Mucosa of stomach (tissue), 1 donor: ENCODE measurements around the gene EEF1E1.

Experiments
- H3K27me3 ChIP-seq: one replicate; pipeline ENCODE4 v1.7.0; 2013; ENCODE audit warnings: mild to moderate bottlenecking, low read length; ENCODE audit not compliant: control insufficient read depth, insufficient read depth
- H3K36me3 ChIP-seq: one replicate; pipeline ENCODE4 v1.7.0; 2013; ENCODE audit warnings: low read length; ENCODE audit not compliant: control insufficient read depth, insufficient read depth
- H3K4me1 ChIP-seq: one replicate; pipeline ENCODE4 v1.7.0; 2013; ENCODE audit warnings: mild to moderate bottlenecking, low read length; ENCODE audit not compliant: control insufficient read depth, insufficient read depth
- H3K4me3 ChIP-seq: one replicate; pipeline ENCODE4 v1.7.0; 2013; ENCODE audit warnings: low read length
- H3K9ac ChIP-seq: one replicate; pipeline ENCODE4 v1.7.0; 2013; ENCODE audit warnings: mild to moderate bottlenecking, low read length, moderate library complexity
- H3K9me3 ChIP-seq: one replicate; pipeline ENCODE4 v1.7.0; 2013; ENCODE audit warnings: mild to moderate bottlenecking, low read length, moderate library complexity; ENCODE audit not compliant: control insufficient read depth
- donor health status: Pancreatic carcinoma.

The EEF1E1 gene

DNA sequence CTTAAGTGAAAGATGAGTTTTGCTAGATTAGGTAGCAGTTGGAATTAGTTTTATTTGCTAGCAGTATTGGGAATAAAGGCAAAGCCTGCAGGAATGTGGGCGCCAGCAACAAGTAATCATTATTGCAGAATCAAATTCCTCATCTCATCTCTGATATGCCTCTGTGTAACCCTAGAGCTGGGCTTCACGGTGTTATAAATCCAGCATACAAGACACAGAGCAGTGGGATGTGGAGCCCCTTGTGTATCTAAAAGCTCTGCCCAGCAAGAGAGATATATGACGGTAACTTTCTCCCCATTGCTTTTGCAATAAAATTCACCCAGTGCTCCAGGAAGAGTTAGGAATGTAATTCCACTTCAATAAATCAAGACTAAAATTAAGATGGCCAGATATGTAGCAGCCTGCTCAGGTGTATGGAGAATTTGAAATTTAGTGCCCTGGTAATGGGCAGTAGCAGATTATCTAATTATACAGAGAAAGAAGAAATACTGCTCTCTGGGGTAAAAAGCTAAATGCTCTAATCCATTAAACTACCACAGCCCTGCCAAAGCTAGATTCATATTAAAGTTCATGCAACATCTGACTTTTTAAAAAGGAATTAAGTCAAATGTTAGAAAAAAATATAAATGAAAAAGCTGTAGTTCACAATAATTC is 32.6 kb downstream of the EEF1E1 start:
- H3K4me1 ChIP-seq: peaks cover 5% of the 10 kb centered on the region
- H3K4me3 ChIP-seq: no peak overlapping the region
- no peak overlapping the region for H3K9ac ChIP-seq
- no peaks in the 10 kb centered on the region for H3K36me3 ChIP-seq
- no peaks in the 10 kb centered on the region for H3K27me3 ChIP-seq
- no peaks in the 10 kb centered on the region for H3K9me3 ChIP-seq

DNA sequence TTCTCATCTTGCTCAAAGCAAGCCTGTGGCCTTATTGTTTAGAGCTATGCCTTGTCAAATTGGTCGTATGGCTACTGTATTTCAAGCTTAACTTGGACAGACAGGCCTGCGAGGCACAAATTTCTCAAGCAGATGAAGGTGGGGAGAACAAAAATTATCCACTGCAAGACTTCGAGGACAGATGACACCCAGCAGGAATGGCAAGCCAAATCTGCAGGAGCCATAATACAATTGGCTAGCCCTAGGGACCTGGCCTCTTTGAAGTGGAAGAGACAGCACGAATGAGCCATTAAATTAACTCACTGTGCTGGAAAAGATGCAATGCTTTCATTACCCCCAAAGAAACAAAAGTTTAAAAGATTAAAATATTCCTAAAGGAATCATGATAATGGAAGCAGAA is 33.2 kb downstream of the EEF1E1 start:
- H3K4me3 ChIP-seq: no peak overlapping the region
- no peak overlapping the region for H3K9ac ChIP-seq
- H3K9me3 ChIP-seq: no peaks in the 10 kb centered on the region
- H3K4me1 ChIP-seq: peaks cover 9% of the 10 kb centered on the region
- H3K36me3 ChIP-seq: no peaks in the 10 kb centered on the region
- H3K27me3 ChIP-seq: no peaks in the 10 kb centered on the region

DNA sequence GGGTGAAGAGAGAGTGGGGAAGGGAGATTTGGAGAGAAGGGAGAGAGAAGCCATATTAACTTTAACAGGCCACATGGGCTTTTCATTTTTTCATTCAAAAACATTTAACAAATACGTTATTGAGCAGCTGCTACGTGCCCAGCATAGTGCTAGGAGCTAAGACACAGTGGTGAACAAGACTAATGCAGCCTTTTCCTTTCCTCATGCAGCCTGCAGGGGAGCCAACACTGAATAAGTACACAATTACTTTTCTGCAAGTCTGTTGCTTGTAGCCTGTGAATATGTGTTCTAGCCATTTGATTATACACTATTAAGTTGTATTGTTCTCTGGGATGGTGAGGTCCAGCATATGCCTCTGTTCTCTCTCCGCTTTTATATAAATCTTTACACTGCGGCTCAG is 36.2 kb downstream of the EEF1E1 start:
- H3K4me3 ChIP-seq: no peak overlapping the region
- no peak overlapping the region for H3K9ac ChIP-seq
- no peaks in the 10 kb centered on the region for H3K36me3 ChIP-seq
- H3K9me3 ChIP-seq: no peaks in the 10 kb centered on the region
- peaks cover 9% of the 10 kb centered on the region for H3K4me1 ChIP-seq
- no peaks in the 10 kb centered on the region for H3K27me3 ChIP-seq

DNA sequence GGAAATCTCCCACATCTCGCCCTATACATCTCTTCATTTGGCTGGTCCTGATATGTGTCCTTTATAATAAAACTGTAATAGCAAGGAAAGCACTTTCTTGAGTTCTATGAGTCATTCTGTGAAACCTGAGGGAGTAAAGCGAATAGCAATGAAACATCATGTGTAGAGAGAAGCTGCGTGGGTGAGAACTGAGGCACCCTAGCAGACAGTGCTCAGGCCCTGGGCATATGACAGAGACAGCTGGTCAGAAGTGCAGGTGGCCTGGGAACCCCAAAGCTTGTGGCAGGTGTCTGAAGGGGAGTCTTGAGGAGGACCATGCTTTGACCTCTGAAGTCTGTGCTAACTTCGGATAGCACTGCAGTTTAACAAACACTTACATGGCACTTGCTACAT is 36.8 kb downstream of the EEF1E1 start:
- H3K4me1 ChIP-seq: peaks cover 10% of the 10 kb centered on the region
- no peaks in the 10 kb centered on the region for H3K27me3 ChIP-seq
- no peaks in the 10 kb centered on the region for H3K36me3 ChIP-seq
- H3K4me3 ChIP-seq: no peak overlapping the region
- no peak overlapping the region for H3K9ac ChIP-seq
- H3K9me3 ChIP-seq: no peaks in the 10 kb centered on the region

DNA sequence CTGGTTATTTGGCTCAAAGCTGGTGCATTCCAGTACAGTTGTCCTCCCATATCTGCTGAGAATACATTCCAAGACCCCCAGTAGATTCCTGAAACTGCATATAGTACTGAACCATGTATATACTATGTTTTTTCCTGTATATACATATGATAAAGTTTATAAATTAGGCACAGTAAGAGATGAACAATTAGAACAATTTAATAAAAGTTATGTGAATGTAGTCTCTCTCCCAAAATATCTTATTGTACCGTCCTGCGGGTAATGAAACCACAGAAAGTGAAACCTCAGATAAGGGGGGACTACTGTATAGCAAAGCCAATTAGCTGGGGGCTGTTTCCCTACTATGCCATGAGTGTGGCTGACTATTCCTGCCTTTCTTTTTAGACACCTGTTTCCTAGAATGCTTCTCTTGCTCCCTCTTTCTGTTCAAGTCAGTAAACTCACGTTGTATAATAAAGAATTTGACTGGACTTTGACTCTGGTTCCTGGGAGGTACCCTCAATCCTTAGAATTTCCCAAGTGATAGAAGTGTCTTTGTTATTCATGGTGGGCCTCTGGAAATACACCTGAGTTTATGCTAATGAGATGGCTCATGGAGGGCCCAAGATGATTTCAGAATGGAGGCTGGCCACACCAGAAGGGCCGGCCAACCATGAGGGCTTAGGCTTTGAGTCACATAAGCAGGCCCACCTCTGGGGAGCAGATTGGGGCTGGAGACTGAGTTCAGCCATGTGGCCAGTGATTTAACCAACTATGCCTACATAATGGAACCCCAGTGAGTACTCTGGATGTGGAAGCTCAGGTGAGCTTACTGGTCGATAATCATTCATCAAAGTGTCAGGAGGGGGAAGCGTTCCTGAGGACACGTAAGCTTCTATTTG is 37.5 kb downstream of the EEF1E1 start:
- Histone ChIP-seq H3K36me3 (no peaks in the 10 kb centered on the region), H3K9ac (peak overlapping the region; percentile 91), H3K4me1 (peaks cover 16% of the 10 kb centered on the region), H3K4me3 (peak overlapping the region; percentile 86), H3K9me3 (no peaks in the 10 kb centered on the region), H3K27me3 (no peaks in the 10 kb centered on the region)

DNA sequence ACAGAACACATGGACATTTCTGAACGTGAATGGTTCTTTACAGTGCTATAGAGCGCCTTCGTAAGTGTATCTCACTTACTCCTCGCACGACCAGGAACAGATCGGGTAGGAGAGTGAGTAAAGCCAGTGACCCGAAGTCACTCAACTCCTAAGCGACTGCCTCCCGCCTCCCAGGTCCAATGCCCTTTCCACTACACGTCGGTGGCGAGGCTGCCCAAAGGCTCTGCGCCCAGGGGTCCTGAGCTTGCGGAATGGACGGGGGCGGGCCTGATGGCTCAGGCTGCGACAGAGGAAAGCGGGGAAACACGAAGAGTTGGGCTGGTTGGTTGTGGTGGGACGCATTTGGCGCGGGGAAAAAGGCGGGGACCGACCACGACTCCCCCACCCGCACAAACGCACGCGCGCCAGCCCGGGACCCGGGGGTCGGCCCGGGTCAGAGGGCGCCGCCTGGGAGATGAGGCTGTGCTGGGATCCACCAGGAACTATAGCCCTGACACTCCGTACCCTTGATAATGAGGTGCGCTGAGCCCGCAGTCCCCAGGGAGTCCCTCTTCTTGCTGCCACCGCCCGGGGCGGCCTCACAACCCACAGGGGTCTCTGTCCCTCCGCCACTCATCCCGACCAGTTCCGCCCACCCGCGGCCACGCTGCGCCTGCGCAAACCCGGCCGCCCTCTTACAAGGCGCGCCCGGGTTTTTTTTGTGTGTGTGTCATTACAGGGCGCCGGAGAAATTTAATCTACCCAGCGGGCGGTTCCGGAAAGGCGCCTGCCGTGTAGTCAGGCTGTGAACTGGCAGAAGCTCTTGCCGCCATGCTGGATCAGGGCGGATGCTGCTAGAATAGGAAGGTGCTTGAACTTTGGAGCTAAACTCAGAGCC is 38.3 kb downstream of the EEF1E1 start, which contains the start of gene BLOC1S5:
BLOC1S5 (minus strand) TSS at position 629 of the 877 bp plus-strand sequence; CDS start at position 616, 13 bp downstream.
- Histone ChIP-seq H3K9me3 (no peaks in the 10 kb centered on the region), H3K27me3 (no peaks in the 10 kb centered on the region), H3K4me1 (peaks cover 21% of the 10 kb centered on the region), H3K9ac (peak within 1 kb of the TSS; percentile 91), H3K36me3 (no peaks in the 10 kb centered on the region), H3K4me3 (peak within 1 kb of the TSS; percentile 86)

DNA sequence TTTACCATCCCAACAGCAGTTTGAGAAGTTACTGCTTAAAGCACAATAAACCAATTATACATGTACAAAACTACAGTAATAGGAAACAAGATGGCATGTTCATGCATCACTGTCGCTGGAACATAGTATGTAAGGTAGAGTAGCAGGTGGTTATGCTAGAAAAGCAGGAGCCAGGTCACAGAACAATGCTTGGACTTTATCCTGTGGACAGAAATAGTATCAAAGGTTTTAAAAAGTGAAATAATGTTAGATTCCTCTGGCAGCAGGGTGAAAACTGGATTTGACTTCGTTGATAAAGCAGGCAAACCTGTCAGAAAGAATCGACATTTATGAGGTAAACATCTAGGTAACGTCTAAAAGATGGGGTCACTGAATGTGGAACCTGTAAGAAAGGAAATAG is 40.6 kb downstream of the EEF1E1 start:
- Histone ChIP-seq H3K4me3 (no peak overlapping the region), H3K36me3 (no peaks in the 10 kb centered on the region), H3K4me1 (peaks cover 21% of the 10 kb centered on the region), H3K27me3 (no peaks in the 10 kb centered on the region), H3K9ac (no peak overlapping the region), H3K9me3 (no peaks in the 10 kb centered on the region)

DNA sequence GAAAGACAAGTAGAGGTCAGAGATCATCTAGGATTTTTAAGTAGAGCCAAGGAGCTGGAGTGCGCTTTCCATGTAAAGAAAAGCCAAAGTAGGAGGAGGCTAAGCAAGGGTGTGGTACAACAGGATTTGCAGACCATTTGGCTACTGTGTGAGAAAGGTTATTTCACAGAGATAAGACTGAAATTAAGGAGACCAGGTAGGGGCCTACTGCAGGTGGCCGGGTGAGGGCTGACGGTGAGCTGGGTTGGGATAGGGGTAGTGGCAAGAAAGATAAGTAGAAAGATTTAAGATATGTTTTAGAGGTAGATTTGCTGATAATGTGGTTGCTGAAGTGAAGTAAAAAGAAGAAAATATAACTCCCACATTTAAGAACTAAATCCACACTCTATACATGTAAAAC is 42.0 kb downstream of the EEF1E1 start:
- H3K27me3 ChIP-seq: no peaks in the 10 kb centered on the region
- H3K36me3 ChIP-seq: no peaks in the 10 kb centered on the region
- no peak overlapping the region for H3K4me3 ChIP-seq
- H3K9ac ChIP-seq: no peak overlapping the region
- no peaks in the 10 kb centered on the region for H3K9me3 ChIP-seq
- peaks cover 21% of the 10 kb centered on the region for H3K4me1 ChIP-seq

DNA sequence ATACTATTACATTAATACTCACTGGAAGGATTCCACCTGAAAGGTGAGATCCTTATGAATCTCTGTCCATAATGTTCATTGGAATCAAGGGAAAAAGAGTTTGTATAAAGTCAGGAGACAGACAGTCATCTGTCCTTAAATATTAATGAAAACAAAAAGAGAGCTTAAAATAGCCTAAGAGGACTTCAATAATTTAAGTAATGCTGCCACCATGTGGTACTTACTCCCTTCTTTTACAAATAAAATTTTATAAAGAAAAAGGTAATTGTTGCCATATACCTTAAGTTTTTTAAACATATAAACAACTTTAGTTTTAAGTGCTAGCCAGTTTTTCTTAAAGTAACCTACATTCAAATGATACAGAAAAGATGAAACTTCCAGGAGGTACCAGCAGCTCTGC is 43.2 kb downstream of the EEF1E1 start:
- no peaks in the 10 kb centered on the region for H3K36me3 ChIP-seq
- H3K4me3 ChIP-seq: no peak overlapping the region
- H3K4me1 ChIP-seq: peaks cover 11% of the 10 kb centered on the region
- no peaks in the 10 kb centered on the region for H3K9me3 ChIP-seq
- no peak overlapping the region for H3K9ac ChIP-seq
- no peaks in the 10 kb centered on the region for H3K27me3 ChIP-seq

DNA sequence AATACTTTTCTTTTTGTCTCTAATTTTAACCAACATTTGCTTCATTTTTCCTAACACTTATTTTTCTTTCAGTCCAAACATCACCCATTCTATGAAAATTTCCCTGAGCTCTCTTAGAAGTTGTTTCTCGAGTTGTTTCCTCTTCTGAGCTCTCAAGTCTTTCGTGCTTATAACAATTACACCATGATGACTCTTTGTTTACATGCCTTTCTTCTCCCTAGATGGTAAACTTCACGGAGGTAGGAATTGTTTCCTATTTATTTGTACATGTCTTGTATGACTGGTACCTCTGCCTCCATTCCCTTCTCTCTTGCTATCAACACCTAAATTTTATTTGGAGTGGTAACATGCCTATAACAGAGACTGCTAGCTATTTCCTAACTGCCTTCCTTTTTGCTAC is 44.6 kb downstream of the EEF1E1 start:
- peaks cover 11% of the 10 kb centered on the region for H3K4me1 ChIP-seq
- H3K27me3 ChIP-seq: no peaks in the 10 kb centered on the region
- H3K9ac ChIP-seq: no peak overlapping the region
- no peaks in the 10 kb centered on the region for H3K36me3 ChIP-seq
- no peaks in the 10 kb centered on the region for H3K9me3 ChIP-seq
- H3K4me3 ChIP-seq: no peak overlapping the region

DNA sequence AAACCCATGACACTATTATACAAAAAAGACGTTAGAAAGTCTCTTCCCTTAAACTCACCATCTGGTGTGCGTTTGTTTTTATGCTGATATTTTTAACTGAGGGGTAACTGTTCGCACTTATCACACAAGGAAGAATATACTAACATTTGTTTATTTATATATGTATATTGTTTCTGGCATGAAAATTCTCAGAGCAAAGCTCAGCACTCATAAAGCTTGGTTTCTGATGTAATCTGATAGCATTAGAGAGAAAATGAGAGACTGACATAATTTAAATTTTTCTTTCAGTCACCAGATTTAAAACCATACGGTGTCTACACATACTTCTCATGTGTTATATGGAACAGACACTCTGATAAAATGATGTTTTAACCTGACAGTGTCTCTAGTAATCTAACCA is 45.1 kb downstream of the EEF1E1 start:
- Histone ChIP-seq H3K36me3 (no peaks in the 10 kb centered on the region), H3K4me3 (no peak overlapping the region), H3K9ac (no peak overlapping the region), H3K9me3 (no peaks in the 10 kb centered on the region), H3K4me1 (peaks cover 11% of the 10 kb centered on the region), H3K27me3 (no peaks in the 10 kb centered on the region)

DNA sequence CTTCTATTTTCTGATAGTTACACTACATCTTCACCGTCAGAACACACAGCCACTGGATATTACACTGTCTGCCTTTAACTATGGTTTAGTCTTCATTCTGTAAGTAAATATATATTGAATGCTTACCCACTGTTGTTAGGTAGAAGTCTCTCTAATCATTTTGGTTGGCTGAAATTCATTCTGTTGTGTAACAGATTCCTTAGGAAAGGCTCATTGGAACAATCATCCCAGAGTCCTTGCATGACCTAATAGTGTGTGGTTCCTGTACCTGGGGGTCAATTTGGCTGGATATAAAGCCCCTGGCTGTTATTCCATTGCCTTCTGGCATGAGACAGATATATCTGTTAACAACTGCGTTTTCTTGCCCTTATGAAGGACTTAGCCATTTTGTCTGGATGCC is 48.1 kb downstream of the EEF1E1 start:
- Histone ChIP-seq H3K36me3 (no peaks in the 10 kb centered on the region), H3K9me3 (no peaks in the 10 kb centered on the region), H3K4me1 (no peaks in the 10 kb centered on the region), H3K9ac (no peak overlapping the region), H3K4me3 (no peak overlapping the region), H3K27me3 (no peaks in the 10 kb centered on the region)
